Peyer's patch (tissue), 4 donors: ENCODE results near the gene FBXO9.

ENCODE experiments used
- CTCF ChIP-seq, 6 experiments: fragments of 450-650 bp in 4 of 6; fragments of 200-600 bp in 2 of 6; sonication (generic) in 1 of 6; IDR thresholded peaks; one replicate each; pipeline ENCODE4 v1.5.1; 2017 to 2019; ENCODE audit warnings: antibody characterized with exemption in 6 of 6, mild to moderate bottlenecking in 3 of 6, moderate library complexity in 1 of 6
- POLR2A ChIP-seq, 2 donors: fragments of 450-650 bp; IDR thresholded peaks; one replicate each; pipeline ENCODE4 v1.5.1; 2017; ENCODE audit warnings: antibody characterized with exemption in 2 of 2, mild to moderate bottlenecking in 2 of 2, moderate library complexity in 2 of 2

- TF ChIP-seq CTCF (IDR thresholded peaks at IDR 0.05): no peak
- TF ChIP-seq POLR2A (IDR thresholded peaks at IDR 0.05): no peak
Observed at GRCh38 chr6:53113742-53114141, 48.5 kb downstream of the FBXO9 start.
